Panc1 (cell line): ENCODE measurements around the gene AATF. TPM values are rescaled to one million over a fixed set of nuclear protein-coding genes. Genes with fewer than 3 reads are reported as not detected.
A peak's percentile ranks its signal among the peaks of the same experiment; 100 is the strongest.

ENCODE experiments used
- ATAC-seq: fragments of 200-7000 bp; cut with Tn5 transposase; 2 replicates; pipeline ENCODE4 v1.9.1; 2020; ENCODE audit warnings: mild to moderate bottlenecking, moderate library complexity
- BruUV-seq: library from RNA; stranded (reverse); fragments of 400-500 nt; replicated peaks from 2 replicates; lab custom pipeline; 2021; lab: Mats Ljungman, UMichigan
- CTCF ChIA-PET: fragments of 300-600 bp; sonication (Branson Sonifier 250); formaldehyde crosslinking; loops from one replicate; lab custom pipeline; 2022; ENCODE audit warnings: antibody characterized with exemption; lab: Charles Lee
- POLR2A ChIA-PET: fragments of 300-600 bp; sonication (Branson Sonifier 250); formaldehyde crosslinking; loops from one replicate; lab custom pipeline; 2022; ENCODE audit warnings: antibody characterized with exemption; lab: Charles Lee
- DNase-seq: peaks from one replicate; pipeline ENCODE4 v3.0.0-alpha.2; 2010; ENCODE audit warnings: low read depth, low spot score
- H3K27ac ChIP-seq: 2 replicates; pipeline ENCODE4 v1.5.1; 2011; ENCODE audit warnings: mild to moderate bottlenecking, low read length, inconsistent platforms
- H3K27me3 ChIP-seq: fragments of 200-500 bp; sonication (Bioruptor generic); 2 replicates; pipeline ENCODE4 v1.6.0; 2014; ENCODE audit warnings: low read length, inconsistent platforms; ENCODE audit not compliant: control insufficient read depth, insufficient read depth
- H3K36me3 ChIP-seq: fragments of 200-500 bp; sonication (Bioruptor generic); 2 replicates; pipeline ENCODE4 v1.5.1; 2014; ENCODE audit warnings: inconsistent platforms, mild to moderate bottlenecking, low read length, moderate library complexity; ENCODE audit not compliant: control insufficient read depth, insufficient read depth
- H3K4me1 ChIP-seq: 2 replicates; pipeline ENCODE4 v1.5.1; 2011; ENCODE audit warnings: inconsistent platforms, mild to moderate bottlenecking, low read length, moderate library complexity; ENCODE audit not compliant: control insufficient read depth, insufficient read depth
- H3K4me3 ChIP-seq, 2 experiments: 2 replicates each; pipeline ENCODE4 v1.5.1; 2011 to 2012; ENCODE audit warnings: low read depth in 2 of 2, low read length in 2 of 2, mild to moderate bottlenecking in 2 of 2, inconsistent platforms in 1 of 2, moderate library complexity in 1 of 2
- H3K9me3 ChIP-seq: fragments of 200-500 bp; sonication (Bioruptor generic); 2 replicates; pipeline ENCODE4 v1.5.1; 2014; ENCODE audit warnings: low read depth, mild to moderate bottlenecking, inconsistent platforms, low read length, moderate library complexity; ENCODE audit not compliant: control insufficient read depth, insufficient read depth
- POLR2AphosphoS5 ChIP-seq: IDR thresholded peaks from 2 replicates; pipeline ENCODE4 v1.6.1; 2012; ENCODE audit warnings: mild to moderate bottlenecking, low read depth, low read length, moderate library complexity
- SIN3A ChIP-seq: IDR thresholded peaks from 2 replicates; pipeline ENCODE4 v1.6.1; 2012; ENCODE audit warnings: low read depth, mild to moderate bottlenecking, low read length, moderate library complexity, borderline replicate concordance; ENCODE audit not compliant: insufficient read depth
- TCF7L2 ChIP-seq: IDR thresholded peaks from 2 replicates; pipeline ENCODE4 v1.6.1; 2011; ENCODE audit warnings: mild to moderate bottlenecking, low read depth, low read length, inconsistent platforms
- in situ Hi-C: cut with HindIII; loops from 2 replicates; pipeline ENCODE4 v1.10.0; 2016; ENCODE audit warnings: low sequenced_read_pairs, low pct_unique_long_range_greater_than_20kb
- intact Hi-C: fragments of 100-400 bp; cut with micrococcal nuclease; formaldehyde crosslinking; loops from one replicate; pipeline ENCODE4 v1.10.0; 2022; ENCODE audit not compliant: unreplicated experiment
- total RNA-seq: library from RNA; stranded (reverse); gene quantifications from one replicate; pipeline ENCODE4 v1.2.1, GENCODE V29; 2021; ENCODE audit not compliant: unreplicated experiment
- TF ChIP-seq, protein P1 (sequence below): fragments of 450-650 bp; IDR thresholded peaks from 2 replicates; pipeline ENCODE4 v1.5.1; 2017; ENCODE audit warnings: mild to moderate bottlenecking
- TF ChIP-seq, protein P2 (sequence below), 2 experiments: IDR thresholded peaks; 2 replicates each; pipeline ENCODE4 v1.6.1; 2011 to 2012; ENCODE audit warnings: low read depth in 2 of 2, control low read depth in 1 of 2, low read length in 1 of 2, mild to moderate bottlenecking in 1 of 2, moderate library complexity in 1 of 2; ENCODE audit not compliant: insufficient read depth in 1 of 2

AATF gene
- total RNA-seq, 1 experiment from 2014 or later, result 58.1 TPM

GRCh38 chr17:37081287-37081686 is 132.5 kb downstream of the AATF start:
- TF ChIP-seq, protein P1, sequence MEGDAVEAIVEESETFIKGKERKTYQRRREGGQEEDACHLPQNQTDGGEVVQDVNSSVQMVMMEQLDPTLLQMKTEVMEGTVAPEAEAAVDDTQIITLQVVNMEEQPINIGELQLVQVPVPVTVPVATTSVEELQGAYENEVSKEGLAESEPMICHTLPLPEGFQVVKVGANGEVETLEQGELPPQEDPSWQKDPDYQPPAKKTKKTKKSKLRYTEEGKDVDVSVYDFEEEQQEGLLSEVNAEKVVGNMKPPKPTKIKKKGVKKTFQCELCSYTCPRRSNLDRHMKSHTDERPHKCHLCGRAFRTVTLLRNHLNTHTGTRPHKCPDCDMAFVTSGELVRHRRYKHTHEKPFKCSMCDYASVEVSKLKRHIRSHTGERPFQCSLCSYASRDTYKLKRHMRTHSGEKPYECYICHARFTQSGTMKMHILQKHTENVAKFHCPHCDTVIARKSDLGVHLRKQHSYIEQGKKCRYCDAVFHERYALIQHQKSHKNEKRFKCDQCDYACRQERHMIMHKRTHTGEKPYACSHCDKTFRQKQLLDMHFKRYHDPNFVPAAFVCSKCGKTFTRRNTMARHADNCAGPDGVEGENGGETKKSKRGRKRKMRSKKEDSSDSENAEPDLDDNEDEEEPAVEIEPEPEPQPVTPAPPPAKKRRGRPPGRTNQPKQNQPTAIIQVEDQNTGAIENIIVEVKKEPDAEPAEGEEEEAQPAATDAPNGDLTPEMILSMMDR, result no peak
- TF ChIP-seq SIN3A (no peak), TCF7L2 (no peak), POLR2AphosphoS5 (no peak)
- TF ChIP-seq, protein P2, sequence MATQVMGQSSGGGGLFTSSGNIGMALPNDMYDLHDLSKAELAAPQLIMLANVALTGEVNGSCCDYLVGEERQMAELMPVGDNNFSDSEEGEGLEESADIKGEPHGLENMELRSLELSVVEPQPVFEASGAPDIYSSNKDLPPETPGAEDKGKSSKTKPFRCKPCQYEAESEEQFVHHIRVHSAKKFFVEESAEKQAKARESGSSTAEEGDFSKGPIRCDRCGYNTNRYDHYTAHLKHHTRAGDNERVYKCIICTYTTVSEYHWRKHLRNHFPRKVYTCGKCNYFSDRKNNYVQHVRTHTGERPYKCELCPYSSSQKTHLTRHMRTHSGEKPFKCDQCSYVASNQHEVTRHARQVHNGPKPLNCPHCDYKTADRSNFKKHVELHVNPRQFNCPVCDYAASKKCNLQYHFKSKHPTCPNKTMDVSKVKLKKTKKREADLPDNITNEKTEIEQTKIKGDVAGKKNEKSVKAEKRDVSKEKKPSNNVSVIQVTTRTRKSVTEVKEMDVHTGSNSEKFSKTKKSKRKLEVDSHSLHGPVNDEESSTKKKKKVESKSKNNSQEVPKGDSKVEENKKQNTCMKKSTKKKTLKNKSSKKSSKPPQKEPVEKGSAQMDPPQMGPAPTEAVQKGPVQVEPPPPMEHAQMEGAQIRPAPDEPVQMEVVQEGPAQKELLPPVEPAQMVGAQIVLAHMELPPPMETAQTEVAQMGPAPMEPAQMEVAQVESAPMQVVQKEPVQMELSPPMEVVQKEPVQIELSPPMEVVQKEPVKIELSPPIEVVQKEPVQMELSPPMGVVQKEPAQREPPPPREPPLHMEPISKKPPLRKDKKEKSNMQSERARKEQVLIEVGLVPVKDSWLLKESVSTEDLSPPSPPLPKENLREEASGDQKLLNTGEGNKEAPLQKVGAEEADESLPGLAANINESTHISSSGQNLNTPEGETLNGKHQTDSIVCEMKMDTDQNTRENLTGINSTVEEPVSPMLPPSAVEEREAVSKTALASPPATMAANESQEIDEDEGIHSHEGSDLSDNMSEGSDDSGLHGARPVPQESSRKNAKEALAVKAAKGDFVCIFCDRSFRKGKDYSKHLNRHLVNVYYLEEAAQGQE (IDR thresholded peaks at IDR 0.05; ENCODE audit: insufficient read depth in 1 of 2, low read depth in 2 of 2, low read length in 1 of 2), result no peak
- no peak overlapping the region for H3K27ac ChIP-seq
- no peaks in the 10 kb centered on the region for H3K36me3 ChIP-seq
- no peaks in the 10 kb centered on the region for H3K9me3 ChIP-seq
- ChIA-PET CTCF (no interaction called here), POLR2A (no interaction called here)
- in situ Hi-C loops (no loop called here), intact Hi-C loops (no loop called here)
- H3K4me3 ChIP-seq, result no peak overlapping the region
- no peaks in the 10 kb centered on the region for H3K27me3 ChIP-seq
- DNase-seq, result no peak
- ATAC-seq, result peak; percentile 71; the same call in 1 of the 2 replicates
- BruUV-seq, result no TSS peak
- no peaks in the 10 kb centered on the region for H3K4me1 ChIP-seq

GRCh38 chr17:37082311-37082860 is 133.6 kb downstream of the AATF start:
- ATAC-seq, result peak; percentile 33; the same call in 1 of the 2 replicates

More at GRCh38 chr17:37082311-37082860, 133.6 kb downstream of the AATF start:
- ChIA-PET POLR2A (no interaction called here), CTCF (no interaction called here)
- no peak overlapping the region for H3K27ac ChIP-seq
- H3K4me1 ChIP-seq, result no peaks in the 10 kb centered on the region
- no peaks in the 10 kb centered on the region for H3K9me3 ChIP-seq
- intact Hi-C loops, result no loop called here
- no peaks in the 10 kb centered on the region for H3K27me3 ChIP-seq
- TF ChIP-seq POLR2AphosphoS5, result no peak
- TF ChIP-seq, protein P2 (IDR thresholded peaks at IDR 0.05; ENCODE audit: insufficient read depth in 1 of 2, low read depth in 2 of 2, low read length in 1 of 2), result no peak
- TF ChIP-seq SIN3A, result no peak
- TF ChIP-seq, protein P1, result no peak
- TF ChIP-seq TCF7L2, result no peak
- BruUV-seq, result no TSS peak
- H3K4me3 ChIP-seq, result no peak overlapping the region
- no peaks in the 10 kb centered on the region for H3K36me3 ChIP-seq
- in situ Hi-C loops, result no loop called here
- no peak for DNase-seq
